ENCODE data around the gene DNM1. TPM values are rescaled to one million over a fixed set of nuclear protein-coding genes. Genes with fewer than 3 reads are reported as not detected.

DNM1 gene
- total RNA-seq, 4 donors from 2014 or later: 6.9 to 11.4 (median 9.0) TPM

GRCh38 chr9:128249558-128249907 lies 46.4 kb downstream of the DNM1 start:
- DNase-seq (ENCODE audit: low spot score in 2 of 2): no peak
- TF ChIP-seq CTCF (IDR thresholded peaks at IDR 0.05): no peak
- intact Hi-C loops (cut with DNase I; ENCODE audit: low total_unique reads): no loop called here
- WGBS, 2 donors: 89 to 90% methylated on average over 8 of the region's 8 CpGs
- H3K4me3 ChIP-seq (ENCODE audit: low read depth, poor library complexity, severe bottlenecking): no peak overlapping the region

GRCh38 chr9:128249908-128250838 lies 47.0 kb downstream of the DNM1 start:
- 36 to 56% methylated on average over 26 to 69 of the region's 81 CpGs for WGBS, 2 donors
- intact Hi-C loops (cut with DNase I; ENCODE audit: low total_unique reads): no loop called here
- peak overlapping the region; percentile 47 for H3K4me3 ChIP-seq (ENCODE audit: low read depth, poor library complexity, severe bottlenecking)
- DNase-seq (ENCODE audit: low spot score in 2 of 2): peak; percentile 90 to 98
- TF ChIP-seq CTCF (IDR thresholded peaks at IDR 0.05) (no peak), POLR2A (IDR thresholded peaks at IDR 0.05) (no peak)

GRCh38 chr9:128250839-128251731 lies 47.9 kb downstream of the DNM1 start:
- WGBS, 2 donors: 34 to 36% methylated on average over 18 to 40 of the region's 43 CpGs
- H3K4me3 ChIP-seq (ENCODE audit: low read depth, poor library complexity, severe bottlenecking): peak overlapping the region; percentile 47
- TF ChIP-seq CTCF (IDR thresholded peaks at IDR 0.05) (no peak), POLR2A (IDR thresholded peaks at IDR 0.05) (no peak)
- intact Hi-C loops (cut with DNase I; ENCODE audit: low total_unique reads): no loop called here
- DNase-seq (ENCODE audit: low spot score in 2 of 2): no peak

GRCh38 chr9:128251732-128252100 lies 48.5 kb downstream of the DNM1 start:
- no peak overlapping the region for H3K4me3 ChIP-seq (ENCODE audit: low read depth, poor library complexity, severe bottlenecking)
- no peak for TF ChIP-seq CTCF (IDR thresholded peaks at IDR 0.05)
- no peak for TF ChIP-seq POLR2A (IDR thresholded peaks at IDR 0.05)
- intact Hi-C loops (cut with DNase I; ENCODE audit: low total_unique reads): no loop called here
- WGBS, 2 donors: 72 to 77% methylated on average over 3 of the region's 3 CpGs
- DNase-seq (ENCODE audit: low spot score in 2 of 2): no peak

GRCh38 chr9:128252317-128253139 lies 49.3 kb downstream of the DNM1 start:
- WGBS, 2 donors: 62 to 66% methylated on average over 25 of the region's 25 CpGs
- no peak for DNase-seq (ENCODE audit: low spot score in 2 of 2)
- H3K4me3 ChIP-seq (ENCODE audit: low read depth, poor library complexity, severe bottlenecking): no peak overlapping the region

More at GRCh38 chr9:128252317-128253139, 49.3 kb downstream of the DNM1 start:
- TF ChIP-seq POLR2A (IDR thresholded peaks at IDR 0.05) (no peak), CTCF (IDR thresholded peaks at IDR 0.05) (no peak)
- intact Hi-C loops (cut with DNase I; ENCODE audit: low total_unique reads): no loop called here
